ENCODE results near the gene SESN1. TPM values are rescaled to one million over a fixed set of nuclear protein-coding genes. Genes with fewer than 3 reads are reported as not detected.

SESN1 gene
- total RNA-seq, 4 donors from 2014 or later = 50.7 to 80.9 (median 61.8) TPM

DNA sequence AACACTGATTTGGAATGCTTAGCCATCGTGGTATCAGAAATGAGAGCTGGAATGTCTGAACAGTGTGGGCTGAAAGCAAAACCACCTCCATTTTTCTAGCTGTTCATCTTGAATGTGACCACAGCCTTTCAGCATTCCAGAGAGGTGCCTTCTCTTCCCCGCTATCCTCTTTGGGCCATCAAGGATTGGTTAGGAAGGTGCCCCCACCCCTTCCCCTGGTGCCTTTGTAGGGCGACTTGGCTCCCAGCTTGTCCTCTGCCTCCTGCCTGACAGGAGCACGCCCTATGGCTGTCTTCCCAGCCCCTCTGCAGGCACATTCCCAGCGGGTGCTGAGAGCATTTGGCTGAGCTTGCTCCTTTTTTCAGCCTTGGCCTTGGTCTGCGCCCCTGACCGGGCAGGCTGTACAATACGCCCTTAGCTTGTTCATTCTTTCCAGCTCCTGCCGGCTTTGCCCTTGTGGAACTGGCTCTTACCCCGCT lies 148.9 kb downstream of the SESN1 start:
- Histone ChIP-seq H3K36me3 (no peaks in the 10 kb centered on the region), H3K27me3 (no peaks in the 10 kb centered on the region), H3K4me3 (peak overlapping the region; percentile 4 to 21 (median 11)), H3K4me1 (peaks cover 58 to 77% (median 61%) of the 10 kb centered on the region in 4 donors), H3K9me3 (no peaks in the 10 kb centered on the region), H3K27ac (replicated peaks in 1 of 4) (peak overlapping the region; percentile 82 to 89 (median 85))
- 28% methylated on average over 10 of the region's 10 CpGs for WGBS
- TF ChIP-seq POLR2AphosphoS5 (IDR thresholded peaks at IDR 0.05) (peak; percentile 47 to 75), EP300 (IDR thresholded peaks at IDR 0.05) (no peak), POLR2A (IDR thresholded peaks at IDR 0.05; ENCODE audit: low read depth) (no peak)
- TF ChIP-seq, protein P1, sequence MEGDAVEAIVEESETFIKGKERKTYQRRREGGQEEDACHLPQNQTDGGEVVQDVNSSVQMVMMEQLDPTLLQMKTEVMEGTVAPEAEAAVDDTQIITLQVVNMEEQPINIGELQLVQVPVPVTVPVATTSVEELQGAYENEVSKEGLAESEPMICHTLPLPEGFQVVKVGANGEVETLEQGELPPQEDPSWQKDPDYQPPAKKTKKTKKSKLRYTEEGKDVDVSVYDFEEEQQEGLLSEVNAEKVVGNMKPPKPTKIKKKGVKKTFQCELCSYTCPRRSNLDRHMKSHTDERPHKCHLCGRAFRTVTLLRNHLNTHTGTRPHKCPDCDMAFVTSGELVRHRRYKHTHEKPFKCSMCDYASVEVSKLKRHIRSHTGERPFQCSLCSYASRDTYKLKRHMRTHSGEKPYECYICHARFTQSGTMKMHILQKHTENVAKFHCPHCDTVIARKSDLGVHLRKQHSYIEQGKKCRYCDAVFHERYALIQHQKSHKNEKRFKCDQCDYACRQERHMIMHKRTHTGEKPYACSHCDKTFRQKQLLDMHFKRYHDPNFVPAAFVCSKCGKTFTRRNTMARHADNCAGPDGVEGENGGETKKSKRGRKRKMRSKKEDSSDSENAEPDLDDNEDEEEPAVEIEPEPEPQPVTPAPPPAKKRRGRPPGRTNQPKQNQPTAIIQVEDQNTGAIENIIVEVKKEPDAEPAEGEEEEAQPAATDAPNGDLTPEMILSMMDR (IDR thresholded peaks at IDR 0.05) = no peak
- DNase-seq (ENCODE audit: extremely low spot score) = no peak
- intact Hi-C loops (cut with DNase I) = loop anchor here (5.0 to 10.0 kb wide), 2 partner anchors 57 to 119 kb away; no protein-coding TSS in a partner anchor

DNA sequence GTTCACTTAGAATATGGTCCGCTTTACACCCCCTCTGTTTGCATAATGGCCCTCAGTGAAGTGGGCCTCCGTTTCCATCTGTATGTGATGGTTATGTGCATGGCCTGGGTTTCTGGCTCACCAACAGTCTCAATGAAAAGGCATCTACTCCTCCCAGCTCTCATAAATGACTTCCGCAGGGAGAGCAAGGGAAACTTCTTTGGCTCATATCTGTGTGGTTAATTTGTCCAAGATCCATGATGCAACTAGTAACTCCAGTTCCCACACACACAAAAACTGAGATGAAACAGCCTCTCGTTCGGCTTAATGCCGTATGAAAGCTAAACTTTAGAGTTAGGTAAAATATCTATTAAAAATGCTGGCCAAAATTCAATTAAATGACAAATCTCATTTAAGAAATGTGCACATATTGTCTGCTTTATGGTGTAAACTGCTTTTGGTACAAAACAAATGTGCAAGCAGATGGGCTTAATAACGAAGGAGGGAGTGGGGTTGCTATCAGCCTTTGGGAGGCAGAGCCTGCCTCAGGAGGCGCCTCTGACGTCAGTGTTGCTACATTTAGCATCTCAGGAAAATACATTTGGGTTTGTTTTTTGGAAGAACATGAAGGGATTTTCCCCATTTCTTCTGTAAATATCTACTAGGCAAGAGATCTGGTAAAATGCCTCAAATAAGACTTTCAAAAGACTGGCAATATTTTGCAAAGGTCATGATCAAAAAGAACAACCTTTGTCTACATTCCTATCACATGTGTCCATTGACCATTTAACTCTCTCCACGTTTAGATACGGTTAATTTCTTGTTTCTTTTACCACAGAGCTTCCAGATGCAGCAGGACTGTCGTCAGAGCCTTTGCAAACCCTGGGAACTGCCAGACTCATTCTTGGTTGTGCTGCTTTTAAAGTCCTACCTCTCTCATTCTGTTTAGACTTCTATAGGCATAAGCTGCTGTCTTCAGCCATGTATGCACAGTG lies 149.7 kb downstream of the SESN1 start:
- Histone ChIP-seq H3K36me3 (no peaks in the 10 kb centered on the region), H3K27me3 (no peaks in the 10 kb centered on the region), H3K9me3 (no peaks in the 10 kb centered on the region), H3K4me3 (peak overlapping the region; percentile 4 to 22 (median 16)), H3K4me1 (peaks cover 57 to 77% (median 60%) of the 10 kb centered on the region in 4 donors), H3K27ac (replicated peaks in 1 of 4) (peak overlapping the region; percentile 82 to 89 (median 85))
- DNase-seq (ENCODE audit: extremely low spot score) = peak; percentile 80
- WGBS = 37% methylated on average over 12 of the region's 12 CpGs
- intact Hi-C loops (cut with DNase I) = loop anchor here (5.0 to 10.0 kb wide), 2 partner anchors 57 to 120 kb away; no protein-coding TSS in a partner anchor
- TF ChIP-seq POLR2A (IDR thresholded peaks at IDR 0.05; ENCODE audit: low read depth) = no peak
- TF ChIP-seq, protein P1 (IDR thresholded peaks at IDR 0.05) = no peak
- TF ChIP-seq POLR2AphosphoS5 (IDR thresholded peaks at IDR 0.05) = peak in 1 of 2 donors; percentile 65
- TF ChIP-seq EP300 (IDR thresholded peaks at IDR 0.05) = no peak

DNA sequence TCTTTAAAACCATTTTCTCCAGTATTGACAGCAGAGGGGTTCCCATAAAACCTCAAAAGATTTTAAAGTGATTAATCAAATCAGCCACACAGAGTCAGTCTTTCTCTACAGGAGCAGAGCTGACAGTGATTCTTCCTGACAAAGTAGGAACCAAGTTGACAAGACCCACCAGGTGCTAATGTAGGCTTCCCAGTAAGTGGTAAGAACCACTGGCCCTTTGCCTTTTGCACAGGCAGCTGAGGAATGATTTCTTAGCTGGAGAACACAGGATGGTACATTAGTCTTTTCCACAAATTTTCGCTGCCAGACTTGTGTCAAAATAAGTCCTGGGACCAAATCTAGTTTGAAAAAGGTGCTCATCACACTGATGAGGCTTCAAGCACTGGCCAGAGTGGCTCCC lies 150.6 kb downstream of the SESN1 start:
- intact Hi-C loops (cut with DNase I) = loop anchor here (10.0 kb wide), 1 partner anchor 121 kb away; no protein-coding TSS in a partner anchor
- H3K4me3 ChIP-seq = no peak overlapping the region
- TF ChIP-seq, protein P1 (IDR thresholded peaks at IDR 0.05) = no peak
- no peak for TF ChIP-seq POLR2AphosphoS5 (IDR thresholded peaks at IDR 0.05)
- peak overlapping the region; percentile 82 to 89 (median 85) for H3K27ac ChIP-seq (replicated peaks in 1 of 4)
- H3K4me1 ChIP-seq = peaks cover 57 to 73% (median 57%) of the 10 kb centered on the region in 4 donors
- 70% methylated on average over 1 of the region's 1 CpG for WGBS
- H3K36me3 ChIP-seq = no peaks in the 10 kb centered on the region
- H3K27me3 ChIP-seq = no peaks in the 10 kb centered on the region
- H3K9me3 ChIP-seq = no peaks in the 10 kb centered on the region
- no peak for DNase-seq (ENCODE audit: extremely low spot score)

DNA sequence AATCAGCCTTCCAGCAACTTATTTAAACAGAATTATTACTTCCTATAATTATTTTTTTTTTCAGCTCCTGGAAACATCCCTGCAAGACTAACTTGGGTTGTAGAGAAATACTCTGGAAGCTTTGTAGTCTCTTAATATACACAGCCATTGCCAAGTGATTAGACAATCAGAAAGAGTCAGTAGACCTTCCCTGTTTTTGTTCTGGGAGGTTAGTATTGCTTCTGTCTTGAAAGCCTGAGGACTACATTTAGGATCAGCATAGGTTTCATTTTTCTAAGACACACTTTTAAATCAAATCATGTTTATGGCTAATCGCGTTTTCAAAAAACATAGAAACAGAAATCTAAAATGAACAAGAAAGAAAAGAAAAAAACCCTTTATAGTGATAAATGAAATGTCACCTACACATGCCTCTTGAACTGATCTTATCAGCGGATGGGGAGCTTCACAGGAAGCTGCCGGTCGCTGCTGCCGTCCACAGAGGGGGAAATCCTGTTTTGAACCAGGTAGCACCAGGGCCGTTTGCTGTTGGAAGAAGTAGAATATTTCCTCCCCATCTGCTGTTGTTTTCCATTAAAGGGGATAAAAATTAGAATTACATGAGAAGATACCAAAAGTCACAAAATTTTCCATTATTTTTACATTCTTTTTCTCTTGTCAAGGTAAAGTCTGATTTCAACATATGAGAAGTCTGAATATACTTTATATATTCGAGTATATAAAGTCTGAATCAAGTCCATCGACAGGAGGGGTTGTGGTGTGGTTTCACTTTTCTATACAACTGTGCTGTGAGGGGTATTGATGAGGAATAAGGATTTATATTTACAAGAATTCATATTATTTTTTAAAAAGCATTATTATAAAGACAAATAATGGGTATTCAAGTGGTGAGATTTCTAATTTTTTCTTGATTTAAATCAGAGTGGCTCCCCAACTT lies 151.8 kb downstream of the SESN1 start:
- H3K9me3 ChIP-seq = no peaks in the 10 kb centered on the region
- H3K27ac ChIP-seq (replicated peaks in 1 of 4) = peak overlapping the region in 3 of 4 donors; percentile 85 to 89 (median 85)
- H3K4me3 ChIP-seq = no peak overlapping the region
- H3K4me1 ChIP-seq = peaks cover 44 to 61% (median 46%) of the 10 kb centered on the region in 4 donors
- H3K27me3 ChIP-seq = no peaks in the 10 kb centered on the region
- H3K36me3 ChIP-seq = no peaks in the 10 kb centered on the region
- intact Hi-C loops (cut with DNase I) = loop anchor here (10.0 kb wide), 1 partner anchor 122 kb away; no protein-coding TSS in a partner anchor
- peak; percentile 47 for DNase-seq (ENCODE audit: extremely low spot score)
- TF ChIP-seq, protein P1 (IDR thresholded peaks at IDR 0.05) = no peak
- WGBS = 74% methylated on average over 9 of the region's 9 CpGs

All from esophagus muscularis mucosa (tissue), 4 donors.